Measurements from ENCODE around the gene PDE3B.

DNA sequence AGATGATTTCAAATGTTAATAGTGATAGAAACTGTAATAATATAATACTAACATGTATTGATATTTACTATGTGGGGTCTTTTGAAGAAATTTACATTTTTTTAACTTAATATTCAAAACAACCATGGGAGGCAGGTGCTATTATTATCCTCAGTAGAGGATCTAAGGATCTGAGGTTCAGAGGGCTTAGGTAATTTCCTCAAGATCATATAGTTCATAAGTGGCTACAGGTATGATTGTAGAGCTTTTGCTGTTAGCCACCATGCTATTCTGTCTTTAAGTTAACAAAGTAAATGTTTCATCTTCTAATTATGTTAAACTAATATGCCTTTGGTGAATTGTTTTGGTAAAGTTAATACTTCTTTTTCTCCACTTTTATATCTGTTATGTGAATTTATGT is 83.6 kb downstream of the PDE3B start:
- TF ChIP-seq, protein P1, sequence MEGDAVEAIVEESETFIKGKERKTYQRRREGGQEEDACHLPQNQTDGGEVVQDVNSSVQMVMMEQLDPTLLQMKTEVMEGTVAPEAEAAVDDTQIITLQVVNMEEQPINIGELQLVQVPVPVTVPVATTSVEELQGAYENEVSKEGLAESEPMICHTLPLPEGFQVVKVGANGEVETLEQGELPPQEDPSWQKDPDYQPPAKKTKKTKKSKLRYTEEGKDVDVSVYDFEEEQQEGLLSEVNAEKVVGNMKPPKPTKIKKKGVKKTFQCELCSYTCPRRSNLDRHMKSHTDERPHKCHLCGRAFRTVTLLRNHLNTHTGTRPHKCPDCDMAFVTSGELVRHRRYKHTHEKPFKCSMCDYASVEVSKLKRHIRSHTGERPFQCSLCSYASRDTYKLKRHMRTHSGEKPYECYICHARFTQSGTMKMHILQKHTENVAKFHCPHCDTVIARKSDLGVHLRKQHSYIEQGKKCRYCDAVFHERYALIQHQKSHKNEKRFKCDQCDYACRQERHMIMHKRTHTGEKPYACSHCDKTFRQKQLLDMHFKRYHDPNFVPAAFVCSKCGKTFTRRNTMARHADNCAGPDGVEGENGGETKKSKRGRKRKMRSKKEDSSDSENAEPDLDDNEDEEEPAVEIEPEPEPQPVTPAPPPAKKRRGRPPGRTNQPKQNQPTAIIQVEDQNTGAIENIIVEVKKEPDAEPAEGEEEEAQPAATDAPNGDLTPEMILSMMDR (IDR thresholded peaks at IDR 0.05; ENCODE audit: insufficient read depth, low read length), result no peak
- no peak for TF ChIP-seq POLR2AphosphoS5 (IDR thresholded peaks at IDR 0.05; ENCODE audit: low read depth)
- TF ChIP-seq, protein P2, sequence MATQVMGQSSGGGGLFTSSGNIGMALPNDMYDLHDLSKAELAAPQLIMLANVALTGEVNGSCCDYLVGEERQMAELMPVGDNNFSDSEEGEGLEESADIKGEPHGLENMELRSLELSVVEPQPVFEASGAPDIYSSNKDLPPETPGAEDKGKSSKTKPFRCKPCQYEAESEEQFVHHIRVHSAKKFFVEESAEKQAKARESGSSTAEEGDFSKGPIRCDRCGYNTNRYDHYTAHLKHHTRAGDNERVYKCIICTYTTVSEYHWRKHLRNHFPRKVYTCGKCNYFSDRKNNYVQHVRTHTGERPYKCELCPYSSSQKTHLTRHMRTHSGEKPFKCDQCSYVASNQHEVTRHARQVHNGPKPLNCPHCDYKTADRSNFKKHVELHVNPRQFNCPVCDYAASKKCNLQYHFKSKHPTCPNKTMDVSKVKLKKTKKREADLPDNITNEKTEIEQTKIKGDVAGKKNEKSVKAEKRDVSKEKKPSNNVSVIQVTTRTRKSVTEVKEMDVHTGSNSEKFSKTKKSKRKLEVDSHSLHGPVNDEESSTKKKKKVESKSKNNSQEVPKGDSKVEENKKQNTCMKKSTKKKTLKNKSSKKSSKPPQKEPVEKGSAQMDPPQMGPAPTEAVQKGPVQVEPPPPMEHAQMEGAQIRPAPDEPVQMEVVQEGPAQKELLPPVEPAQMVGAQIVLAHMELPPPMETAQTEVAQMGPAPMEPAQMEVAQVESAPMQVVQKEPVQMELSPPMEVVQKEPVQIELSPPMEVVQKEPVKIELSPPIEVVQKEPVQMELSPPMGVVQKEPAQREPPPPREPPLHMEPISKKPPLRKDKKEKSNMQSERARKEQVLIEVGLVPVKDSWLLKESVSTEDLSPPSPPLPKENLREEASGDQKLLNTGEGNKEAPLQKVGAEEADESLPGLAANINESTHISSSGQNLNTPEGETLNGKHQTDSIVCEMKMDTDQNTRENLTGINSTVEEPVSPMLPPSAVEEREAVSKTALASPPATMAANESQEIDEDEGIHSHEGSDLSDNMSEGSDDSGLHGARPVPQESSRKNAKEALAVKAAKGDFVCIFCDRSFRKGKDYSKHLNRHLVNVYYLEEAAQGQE (IDR thresholded peaks at IDR 0.05; ENCODE audit: insufficient replicate concordance, low read depth), result no peak
- TF ChIP-seq SPI1 (IDR thresholded peaks at IDR 0.05; ENCODE audit: borderline replicate concordance, low read depth), result no peak
- no peak for TF ChIP-seq GABPA (IDR thresholded peaks at IDR 0.05; ENCODE audit: low read depth)

Data from HL-60 (cell line).